AG09309 (cell line): ENCODE results near the gene CNTNAP2.
"Not testable (repeated sequence)": the region's sequence is repeated elsewhere in the genome, so short reads cannot be mapped to it uniquely, and the experiment has no call there.

Experiments
- DNase-seq: peaks from one replicate; pipeline ENCODE4 v3.0.0-alpha.2; 2010; ENCODE audit warnings: low read depth
- H3K4me3 ChIP-seq: 2 replicates; pipeline ENCODE4 v1.5.1; 2011; ENCODE audit warnings: mild to moderate bottlenecking, low read depth, low read length, moderate library complexity; ENCODE audit not compliant: control insufficient read depth
- TF ChIP-seq, protein P1 (sequence below): IDR thresholded peaks from 2 replicates; pipeline ENCODE4 v1.5.1; 2011; ENCODE audit warnings: mild to moderate bottlenecking, low read depth, low read length, inconsistent platforms; ENCODE audit not compliant: insufficient read depth, control insufficient read depth; ENCODE audit errors: missing control alignments

The CNTNAP2 gene

DNA sequence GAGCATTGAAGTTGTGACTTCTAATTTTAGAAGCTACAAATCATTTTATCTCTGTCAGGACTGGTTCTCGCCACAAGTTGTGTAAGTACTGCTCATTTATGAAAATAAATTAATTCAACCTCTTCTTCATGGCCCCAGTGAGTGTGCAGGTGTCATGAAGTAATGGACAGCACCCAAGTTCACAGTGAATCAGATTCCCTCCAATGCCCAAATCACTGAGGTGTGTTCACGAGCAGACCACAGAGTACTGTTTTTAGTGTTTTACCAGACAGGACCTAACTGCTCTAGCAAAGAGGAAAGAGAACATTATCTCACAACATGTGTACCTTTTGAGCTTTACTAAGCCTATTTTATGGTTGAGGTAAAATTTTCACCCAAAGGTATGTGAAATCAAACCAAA is 980.0 kb downstream of the CNTNAP2 start:
- TF ChIP-seq, protein P1, sequence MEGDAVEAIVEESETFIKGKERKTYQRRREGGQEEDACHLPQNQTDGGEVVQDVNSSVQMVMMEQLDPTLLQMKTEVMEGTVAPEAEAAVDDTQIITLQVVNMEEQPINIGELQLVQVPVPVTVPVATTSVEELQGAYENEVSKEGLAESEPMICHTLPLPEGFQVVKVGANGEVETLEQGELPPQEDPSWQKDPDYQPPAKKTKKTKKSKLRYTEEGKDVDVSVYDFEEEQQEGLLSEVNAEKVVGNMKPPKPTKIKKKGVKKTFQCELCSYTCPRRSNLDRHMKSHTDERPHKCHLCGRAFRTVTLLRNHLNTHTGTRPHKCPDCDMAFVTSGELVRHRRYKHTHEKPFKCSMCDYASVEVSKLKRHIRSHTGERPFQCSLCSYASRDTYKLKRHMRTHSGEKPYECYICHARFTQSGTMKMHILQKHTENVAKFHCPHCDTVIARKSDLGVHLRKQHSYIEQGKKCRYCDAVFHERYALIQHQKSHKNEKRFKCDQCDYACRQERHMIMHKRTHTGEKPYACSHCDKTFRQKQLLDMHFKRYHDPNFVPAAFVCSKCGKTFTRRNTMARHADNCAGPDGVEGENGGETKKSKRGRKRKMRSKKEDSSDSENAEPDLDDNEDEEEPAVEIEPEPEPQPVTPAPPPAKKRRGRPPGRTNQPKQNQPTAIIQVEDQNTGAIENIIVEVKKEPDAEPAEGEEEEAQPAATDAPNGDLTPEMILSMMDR = no peak
- DNase-seq = no peak
- H3K4me3 ChIP-seq = no peak overlapping the region

DNA sequence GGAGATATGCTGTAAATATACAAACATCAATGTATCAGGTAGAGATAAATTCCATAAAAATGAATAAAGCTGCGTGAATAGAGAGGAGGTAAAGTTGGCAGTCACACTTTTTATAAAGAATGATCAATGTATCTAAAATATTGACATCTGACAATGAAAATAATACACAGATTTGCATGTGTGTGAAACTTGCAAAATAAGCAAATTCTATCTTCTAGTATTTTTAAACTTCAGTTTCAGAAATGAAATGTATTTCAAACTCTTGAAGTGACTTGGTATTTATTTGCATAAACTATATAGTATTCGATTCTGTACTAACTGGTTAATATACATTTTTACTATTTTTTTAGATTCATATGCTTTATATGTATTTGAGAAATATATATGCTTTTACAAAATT is 986.6 kb downstream of the CNTNAP2 start:
- no peak for DNase-seq
- TF ChIP-seq, protein P1 = no peak
- H3K4me3 ChIP-seq = no peak overlapping the region

DNA sequence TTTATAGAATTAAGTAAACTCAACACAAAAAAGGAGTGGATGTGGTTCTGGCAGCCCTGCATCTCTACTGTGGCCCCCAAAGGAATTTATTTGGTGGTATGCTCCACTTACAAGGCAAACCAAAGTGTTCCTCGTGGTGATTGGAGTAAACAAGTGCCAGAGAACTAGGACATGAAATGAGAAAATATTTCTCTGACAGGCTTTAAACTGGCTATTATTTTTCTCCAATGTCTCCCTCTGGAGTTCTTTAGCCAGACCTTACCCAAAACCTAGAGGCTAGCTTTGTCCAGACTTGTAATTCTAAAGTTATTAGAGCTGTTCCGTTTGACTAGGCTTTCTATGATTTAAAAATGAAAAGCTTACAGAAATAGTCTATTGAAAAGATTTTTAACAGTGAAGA is 990.1 kb downstream of the CNTNAP2 start:
- TF ChIP-seq, protein P1 = no peak
- no peak overlapping the region for H3K4me3 ChIP-seq
- no peak for DNase-seq

DNA sequence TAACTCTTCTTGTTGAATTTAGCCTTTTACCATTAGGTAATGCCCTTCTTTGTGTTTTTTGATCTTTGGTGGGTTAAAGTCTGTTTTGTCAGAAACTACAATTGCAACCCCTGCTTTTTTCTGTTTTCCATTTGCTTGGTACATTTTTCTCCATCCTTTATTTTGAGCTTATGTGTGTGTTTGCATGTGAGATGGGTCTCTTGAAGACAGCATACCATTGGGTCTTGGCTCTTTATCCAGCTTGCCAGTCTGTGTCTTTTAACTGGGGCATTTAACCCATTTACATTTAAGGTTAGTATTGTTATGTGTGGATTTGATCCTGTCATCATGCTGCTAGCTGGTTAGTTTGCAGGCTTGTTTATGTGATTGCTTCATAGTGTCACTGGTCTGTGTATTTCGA is 997.9 kb downstream of the CNTNAP2 start:
- DNase-seq, H3K4me3 ChIP-seq: not testable (repeated sequence)

DNA sequence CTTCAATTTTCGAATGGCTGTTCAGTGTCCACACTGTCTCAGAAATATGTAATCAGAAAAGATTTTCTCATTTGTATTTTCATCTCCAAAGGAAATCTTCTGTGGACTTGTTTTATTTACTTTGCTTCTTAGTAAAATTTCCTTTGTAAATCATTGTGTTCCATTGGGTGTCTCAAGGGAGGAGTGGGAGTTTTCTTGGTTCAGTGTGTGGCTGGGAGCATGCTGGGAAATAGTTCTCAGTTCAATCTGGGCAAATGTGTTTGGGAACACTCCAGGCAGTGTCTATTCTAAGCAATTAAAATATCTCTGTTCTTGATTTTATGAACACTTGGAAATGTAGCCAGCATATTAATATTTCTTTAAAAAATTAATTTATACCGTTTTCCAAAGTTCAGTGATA is 1019.8 kb downstream of the CNTNAP2 start:
- DNase-seq = no peak
- TF ChIP-seq, protein P1 = no peak
- H3K4me3 ChIP-seq = no peak overlapping the region

DNA sequence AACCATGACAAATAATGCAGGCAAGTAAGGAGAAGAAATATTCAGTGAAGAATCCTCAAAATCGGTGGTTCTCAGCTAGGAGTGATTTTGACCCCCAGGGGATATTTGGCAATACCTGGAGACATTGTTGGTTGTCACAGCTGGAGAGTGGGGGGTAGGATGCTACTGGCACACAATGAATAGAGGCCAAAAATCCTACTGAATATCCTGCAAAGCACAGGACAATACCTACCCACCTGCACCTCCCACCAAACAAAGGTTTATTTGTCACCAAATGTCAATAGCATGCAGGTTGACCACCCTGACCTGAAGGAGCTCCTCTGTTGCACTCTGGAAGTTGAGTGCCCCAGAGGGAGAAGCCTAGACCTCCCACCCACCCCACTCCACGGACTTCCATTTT is 1028.6 kb downstream of the CNTNAP2 start:
- H3K4me3 ChIP-seq = no peak overlapping the region
- no peak for DNase-seq
- TF ChIP-seq, protein P1 = no peak

DNA sequence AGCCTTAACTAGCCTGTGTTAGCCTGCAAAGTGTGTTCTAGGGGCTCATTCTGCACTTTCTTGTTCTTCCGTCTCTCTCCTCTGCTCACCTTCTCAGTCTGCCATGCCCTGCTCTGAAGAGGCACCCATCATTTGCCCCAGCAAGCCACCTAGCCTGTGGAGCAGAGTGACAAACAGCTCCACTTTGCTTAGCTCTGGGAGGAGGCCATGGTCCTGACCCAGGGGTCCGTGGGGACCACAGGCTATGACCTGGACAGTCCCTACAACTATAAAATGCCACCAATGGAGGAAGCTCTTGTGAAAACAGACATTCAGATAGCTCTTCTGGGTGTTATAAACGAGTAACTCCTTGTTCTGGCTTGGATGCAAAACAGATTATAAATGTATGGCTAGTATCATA is 1029.6 kb downstream of the CNTNAP2 start:
- no peak for DNase-seq
- H3K4me3 ChIP-seq = no peak overlapping the region
- TF ChIP-seq, protein P1 = no peak
